ENCODE data around the gene ACVR1C.
"Not testable (repeated sequence)": the region's sequence is repeated elsewhere in the genome, so short reads cannot be mapped to it uniquely, and the experiment has no call there.

DNA sequence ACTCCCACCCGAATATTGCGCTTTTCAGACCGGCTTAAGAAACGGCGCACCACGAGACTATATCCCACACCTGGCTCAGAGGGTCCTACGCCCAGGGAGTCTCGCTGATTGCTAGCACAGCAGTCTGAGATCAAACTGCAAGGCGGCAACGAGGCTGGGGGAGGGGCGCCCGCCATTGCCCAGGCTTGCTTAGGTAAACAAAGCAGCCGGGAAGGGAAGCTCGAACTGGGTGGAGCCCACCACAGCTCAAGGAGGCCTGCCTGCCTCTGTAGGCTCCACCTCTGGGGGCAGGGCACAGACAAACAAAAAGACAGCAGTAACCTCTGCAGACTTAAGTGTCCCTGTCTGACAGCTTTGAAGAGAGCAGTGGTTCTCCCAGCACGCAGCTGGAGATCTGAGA lies 62.0 kb downstream of the ACVR1C start:
- not testable (repeated sequence) for TF ChIP-seq ZNF565 (CRISPR knock-in tag; conservative IDR thresholded peaks at IDR 0.05; ENCODE audit: low read depth); ARNTL (CRISPR knock-in tag; IDR thresholded peaks at IDR 0.05; ENCODE audit: borderline replicate concordance, low read depth)
- TF ChIP-seq, protein P1, sequence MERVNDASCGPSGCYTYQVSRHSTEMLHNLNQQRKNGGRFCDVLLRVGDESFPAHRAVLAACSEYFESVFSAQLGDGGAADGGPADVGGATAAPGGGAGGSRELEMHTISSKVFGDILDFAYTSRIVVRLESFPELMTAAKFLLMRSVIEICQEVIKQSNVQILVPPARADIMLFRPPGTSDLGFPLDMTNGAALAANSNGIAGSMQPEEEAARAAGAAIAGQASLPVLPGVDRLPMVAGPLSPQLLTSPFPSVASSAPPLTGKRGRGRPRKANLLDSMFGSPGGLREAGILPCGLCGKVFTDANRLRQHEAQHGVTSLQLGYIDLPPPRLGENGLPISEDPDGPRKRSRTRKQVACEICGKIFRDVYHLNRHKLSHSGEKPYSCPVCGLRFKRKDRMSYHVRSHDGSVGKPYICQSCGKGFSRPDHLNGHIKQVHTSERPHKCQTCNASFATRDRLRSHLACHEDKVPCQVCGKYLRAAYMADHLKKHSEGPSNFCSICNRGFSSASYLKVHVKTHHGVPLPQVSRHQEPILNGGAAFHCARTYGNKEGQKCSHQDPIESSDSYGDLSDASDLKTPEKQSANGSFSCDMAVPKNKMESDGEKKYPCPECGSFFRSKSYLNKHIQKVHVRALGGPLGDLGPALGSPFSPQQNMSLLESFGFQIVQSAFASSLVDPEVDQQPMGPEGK (CRISPR knock-in tag; IDR thresholded peaks at IDR 0.05; ENCODE audit: borderline replicate concordance): not testable (repeated sequence)
